MCF 10A (cell line): ENCODE data around the gene ACOD1. TPM values are rescaled to one million over a fixed set of nuclear protein-coding genes. Genes with fewer than 3 reads are reported as not detected.

Source experiments
- BruUV-seq: library from RNA; stranded (reverse); fragments of 400-500 nt; replicated peaks from 2 replicates; lab custom pipeline; 2021; lab: Mats Ljungman, UMichigan
- CTCF ChIA-PET: fragments of 300-600 bp; sonication (Branson Sonifier 250); formaldehyde crosslinking; extraction: SDS; loops from one replicate; lab custom pipeline; 2021; ENCODE audit warnings: antibody characterized with exemption, inconsistent platforms; lab: Yijun Ruan, JAX
- POLR2A ChIA-PET: fragments of 300-600, 350-650 bp; sonication (Branson Sonifier 250); formaldehyde crosslinking; extraction: SDS; loops from one replicate; lab custom pipeline; 2020; ENCODE audit warnings: antibody characterized with exemption, inconsistent platforms; lab: Yijun Ruan, JAX
- DNase-seq: peaks from one replicate; pipeline ENCODE4 v3.0.0-alpha.2; 2018; ENCODE audit not compliant: unreplicated experiment
- H3K27ac Mint-ChIP-seq: one replicate; pipeline ENCODE4 v1.8.0; 2022; ENCODE audit warnings: mild to moderate bottlenecking, low read depth, mixed read lengths; ENCODE audit not compliant: unreplicated experiment
- H3K27me3 Mint-ChIP-seq: one replicate; pipeline ENCODE4 v1.8.0; 2022; ENCODE audit warnings: mixed read lengths; ENCODE audit not compliant: insufficient read depth, unreplicated experiment
- H3K36me3 Mint-ChIP-seq: one replicate; pipeline ENCODE4 v1.8.0; 2022; ENCODE audit warnings: mild to moderate bottlenecking, moderate library complexity, mixed read lengths; ENCODE audit not compliant: insufficient read depth, unreplicated experiment
- H3K4me1 Mint-ChIP-seq: one replicate; pipeline ENCODE4 v1.8.0; 2022; ENCODE audit warnings: mixed read lengths; ENCODE audit not compliant: insufficient read depth, unreplicated experiment
- H3K4me3 Mint-ChIP-seq: one replicate; pipeline ENCODE4 v1.8.0; 2022; ENCODE audit warnings: mild to moderate bottlenecking, moderate library complexity, mixed read lengths; ENCODE audit not compliant: unreplicated experiment
- H3K9me3 Mint-ChIP-seq: one replicate; pipeline ENCODE4 v1.8.0; 2022; ENCODE audit warnings: mixed read lengths; ENCODE audit not compliant: unreplicated experiment
- intact Hi-C: fragments of 100-400 bp; cut with micrococcal nuclease; formaldehyde crosslinking; loops from 2 replicates; pipeline ENCODE4 v1.14.1; 2022
- total RNA-seq: library from RNA; stranded (reverse); gene quantifications from 2 replicates; pipeline ENCODE4 v1.2.3, GENCODE V29; 2022
- TF ChIP-seq, protein P1 (sequence below): fragments of 200-600 bp; IDR thresholded peaks from one replicate; pipeline ENCODE4 v1.8.0; 2022; ENCODE audit warnings: antibody characterized with exemption, mild to moderate bottlenecking; ENCODE audit not compliant: unreplicated experiment

The ACOD1 gene
- total RNA-seq, 1 experiment from 2014 or later = not detected

DNA sequence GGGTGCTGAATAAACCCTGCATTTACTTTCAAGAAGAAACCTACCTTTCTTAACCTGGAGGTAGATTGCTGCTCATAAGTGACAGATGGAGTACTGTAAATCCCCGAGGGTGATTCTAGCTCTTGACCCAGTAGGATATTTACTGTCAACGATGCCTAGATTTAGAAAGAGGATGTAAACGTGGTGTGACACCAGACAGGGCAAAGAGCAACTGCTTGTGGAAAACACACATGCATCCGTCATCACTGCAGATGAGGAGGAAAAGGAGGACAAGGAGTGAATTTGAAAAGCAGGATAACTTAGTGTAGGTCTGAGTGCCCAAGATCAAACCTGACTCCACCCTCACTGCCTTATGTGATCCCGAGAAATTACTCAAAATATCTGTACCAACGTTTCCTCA is 33.8 kb downstream of the ACOD1 start:
- no TSS peak for BruUV-seq
- Mint-ChIP-seq H3K36me3 (peaks cover 6% of the 10 kb centered on the region), H3K27me3 (peaks cover 39% of the 10 kb centered on the region), H3K4me1 (peaks cover 6% of the 10 kb centered on the region), H3K9me3 (no peaks in the 10 kb centered on the region), H3K4me3 (no peak overlapping the region), H3K27ac (no peak overlapping the region)
- ChIA-PET CTCF (interaction anchor here (0.7 to 6.5 kb wide), 6 partner anchors 8 to 1112 kb away, joined by 3 to 82 read pairs (median 4); partner anchors contain the start of gene CLN5), POLR2A (interaction anchor here (1.2 to 2.7 kb wide), 2 partner anchors 9 to 11 kb away, joined by 3 to 11 read pairs; partner anchors contain the start of gene CLN5)
- no peak for DNase-seq
- TF ChIP-seq, protein P1, sequence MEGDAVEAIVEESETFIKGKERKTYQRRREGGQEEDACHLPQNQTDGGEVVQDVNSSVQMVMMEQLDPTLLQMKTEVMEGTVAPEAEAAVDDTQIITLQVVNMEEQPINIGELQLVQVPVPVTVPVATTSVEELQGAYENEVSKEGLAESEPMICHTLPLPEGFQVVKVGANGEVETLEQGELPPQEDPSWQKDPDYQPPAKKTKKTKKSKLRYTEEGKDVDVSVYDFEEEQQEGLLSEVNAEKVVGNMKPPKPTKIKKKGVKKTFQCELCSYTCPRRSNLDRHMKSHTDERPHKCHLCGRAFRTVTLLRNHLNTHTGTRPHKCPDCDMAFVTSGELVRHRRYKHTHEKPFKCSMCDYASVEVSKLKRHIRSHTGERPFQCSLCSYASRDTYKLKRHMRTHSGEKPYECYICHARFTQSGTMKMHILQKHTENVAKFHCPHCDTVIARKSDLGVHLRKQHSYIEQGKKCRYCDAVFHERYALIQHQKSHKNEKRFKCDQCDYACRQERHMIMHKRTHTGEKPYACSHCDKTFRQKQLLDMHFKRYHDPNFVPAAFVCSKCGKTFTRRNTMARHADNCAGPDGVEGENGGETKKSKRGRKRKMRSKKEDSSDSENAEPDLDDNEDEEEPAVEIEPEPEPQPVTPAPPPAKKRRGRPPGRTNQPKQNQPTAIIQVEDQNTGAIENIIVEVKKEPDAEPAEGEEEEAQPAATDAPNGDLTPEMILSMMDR = no peak
- intact Hi-C loops = loop anchor here (5.0 kb wide), 1 partner anchor 95 kb away; the partner anchor contains the start of gene KCTD12

DNA sequence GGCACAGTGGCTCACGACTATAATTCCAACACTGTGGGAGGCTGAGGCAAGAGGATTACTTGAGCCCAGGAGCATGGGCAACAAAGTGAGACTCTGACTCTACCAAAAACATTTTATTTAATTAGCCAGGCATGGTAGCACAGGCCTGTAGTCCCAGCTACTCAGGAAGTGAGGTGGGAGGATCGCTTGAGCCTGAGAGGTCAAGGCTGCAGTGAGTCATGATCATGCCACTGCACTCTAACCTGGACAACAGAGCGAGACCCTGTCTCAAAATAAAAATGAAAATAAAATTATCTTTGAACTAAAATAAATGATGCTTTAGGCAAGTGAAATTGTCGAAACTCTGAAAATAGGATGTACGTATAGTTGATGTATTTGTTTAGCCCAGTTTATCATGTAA is 35.4 kb downstream of the ACOD1 start:
- no TSS peak for BruUV-seq
- H3K36me3 Mint-ChIP-seq = no peaks in the 10 kb centered on the region
- H3K27me3 Mint-ChIP-seq = peaks cover 41% of the 10 kb centered on the region
- no peaks in the 10 kb centered on the region for H3K9me3 Mint-ChIP-seq
- H3K4me3 Mint-ChIP-seq = no peak overlapping the region
- no peak overlapping the region for H3K27ac Mint-ChIP-seq
- POLR2A ChIA-PET = no interaction called here
- CTCF ChIA-PET = interaction anchor here (1.0 kb wide), 1 partner anchor 81 kb away, joined by 3 read pairs; no protein-coding TSS in a partner anchor
- intact Hi-C loops = loop anchor here (5.0 kb wide), 1 partner anchor 96 kb away; the partner anchor contains the start of gene KCTD12
- DNase-seq = no peak
- peaks cover 5% of the 10 kb centered on the region for H3K4me1 Mint-ChIP-seq
- TF ChIP-seq, protein P1 = no peak

GRCh38 chr13:76991432-76991795 is 43.1 kb downstream of the ACOD1 start:
- Mint-ChIP-seq H3K27ac (peak overlapping the region; percentile 96), H3K4me3 (peak overlapping the region; percentile 93), H3K36me3 (peaks cover 11% of the 10 kb centered on the region), H3K4me1 (peaks cover 25% of the 10 kb centered on the region), H3K27me3 (peaks cover 9% of the 10 kb centered on the region), H3K9me3 (no peaks in the 10 kb centered on the region)
- no peak for DNase-seq
- ChIA-PET POLR2A (interaction anchor here (0.9 to 3.1 kb wide), 21 partner anchors 8 to 336 kb away, joined by 3 to 56 read pairs (median 11); partner anchors contain the start of genes FBXL3, KCTD12 and MYCBP2), CTCF (interaction anchor here (6.6 kb wide), 1 partner anchor 13 kb away, joined by 82 read pairs; no protein-coding TSS in a partner anchor)
- TF ChIP-seq, protein P1 = no peak
- intact Hi-C loops = loop anchor here (10.0 kb wide), 1 partner anchor 1317 kb away; no protein-coding TSS in a partner anchor
- TSS peak; percentile 83 for BruUV-seq

DNA sequence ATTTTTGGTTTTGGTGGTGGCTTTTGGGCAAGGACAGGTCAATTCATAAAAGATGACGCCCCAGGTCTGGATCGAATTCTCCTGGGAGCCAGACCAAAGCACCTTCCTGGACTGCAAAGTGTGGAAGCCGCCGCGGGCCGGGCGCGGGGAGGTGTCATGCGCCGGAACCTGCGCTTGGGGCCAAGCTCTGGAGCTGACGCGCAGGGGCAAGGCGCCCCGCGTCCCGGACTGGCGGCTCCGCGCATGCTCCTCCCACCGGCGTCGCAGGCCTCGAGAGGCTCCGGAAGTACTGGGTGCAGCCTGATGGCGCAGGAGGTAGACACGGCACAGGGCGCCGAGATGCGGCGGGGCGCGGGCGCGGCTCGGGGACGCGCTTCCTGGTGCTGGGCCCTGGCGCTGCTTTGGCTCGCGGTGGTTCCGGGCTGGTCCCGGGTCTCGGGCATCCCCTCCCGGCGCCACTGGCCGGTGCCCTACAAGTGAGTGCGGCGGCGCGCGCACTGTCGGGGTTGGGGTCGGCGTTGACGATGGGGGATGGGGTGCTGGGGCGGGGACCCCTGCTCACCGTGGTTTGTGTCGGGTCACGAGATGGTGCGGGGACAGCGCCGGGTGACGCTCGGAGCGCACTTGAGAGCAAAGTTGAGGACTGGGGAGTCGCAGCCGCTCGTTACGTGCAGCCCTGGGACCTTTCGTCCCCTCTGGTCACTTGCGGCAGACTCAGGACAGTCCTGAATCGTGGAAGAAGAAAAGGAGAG is 43.7 kb downstream of the ACOD1 start, which contains the start of gene CLN5:
TSS of gene CLN5 (plus strand) at position 286 of the 752 bp plus-strand sequence. CDS start at position 304, 18 bp downstream.
- Mint-ChIP-seq H3K36me3 (peaks cover 16% of the 10 kb centered on the region), H3K4me3 (peak within 1 kb of the TSS; percentile 93), H3K4me1 (peaks cover 28% of the 10 kb centered on the region), H3K27me3 (peaks cover 3% of the 10 kb centered on the region), H3K9me3 (no peaks in the 10 kb centered on the region), H3K27ac (peak within 1 kb of the TSS; percentile 96)
- TF ChIP-seq, protein P1 = no peak
- intact Hi-C loops = loop anchor here (10.0 kb wide), 1 partner anchor 1317 kb away; no protein-coding TSS in a partner anchor
- DNase-seq = peak; percentile 92
- BruUV-seq = no TSS peak
- POLR2A ChIA-PET = interaction anchor here (0.6 to 3.1 kb wide), 30 partner anchors 8 to 337 kb away, joined by 3 to 56 read pairs (median 6); partner anchors contain the start of genes FBXL3, KCTD12 and MYCBP2
- CTCF ChIA-PET = interaction anchor here (0.8 to 6.6 kb wide), 4 partner anchors 10 to 106 kb away, joined by 3 to 82 read pairs (median 18); no protein-coding TSS in a partner anchor
